ENCODE measurements around the gene MAVS. TPM values are rescaled to one million over a fixed set of nuclear protein-coding genes. Genes with fewer than 3 reads are reported as not detected.
"Not testable (repeated sequence)": the region's sequence is repeated elsewhere in the genome, so short reads cannot be mapped to it uniquely, and the experiment has no call there.

MAVS gene
- total RNA-seq, 2 experiments from 2014 or later, result 14.8 to 16.0 TPM

DNA sequence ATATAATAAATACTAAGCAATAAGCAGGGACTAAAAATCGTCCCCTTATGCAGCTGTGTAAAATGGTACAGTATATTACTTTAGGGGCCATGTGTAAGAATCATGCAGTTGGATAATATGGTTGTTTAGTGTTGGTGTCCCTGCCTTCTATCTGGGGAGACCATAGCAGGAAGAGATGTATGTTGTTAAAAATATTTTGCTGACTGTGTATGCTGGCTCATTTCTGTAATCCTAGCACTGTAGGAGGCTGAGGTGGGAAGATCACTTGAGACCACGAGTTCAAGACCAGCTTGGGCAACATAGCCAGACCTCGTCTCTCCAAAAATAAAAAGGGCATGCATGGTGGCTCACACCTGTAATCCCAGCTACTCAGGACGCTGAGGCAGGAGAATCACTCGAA lies 48.2 kb downstream of the MAVS start:
- no peak for DNase-seq

GRCh38 chr20:3896302-3896701 lies 49.7 kb downstream of the MAVS start:
- Mint-ChIP-seq H3K27me3 (ENCODE audit: low read depth) (no peaks in the 10 kb centered on the region), H3K4me1 (ENCODE audit: low read depth) (peaks cover 77% of the 10 kb centered on the region), H3K27ac (no peak overlapping the region), H3K9me3 (no peaks in the 10 kb centered on the region), H3K36me3 (ENCODE audit: low read depth) (peaks cover 35% of the 10 kb centered on the region), H3K4me3 (no peak overlapping the region)
- no peak for DNase-seq
- intact Hi-C loops (cut with micrococcal nuclease), result no loop called here
- CTCF ChIA-PET, result interaction anchor here (0.6 kb wide), 1 partner anchor 17 kb away, joined by 4 read pairs; no protein-coding TSS in a partner anchor

More for the DNA sequence above, 48.2 kb downstream of the MAVS start:
- CTCF ChIA-PET, result interaction anchor here (1.5 kb wide), 1 partner anchor 191 kb away, joined by 3 read pairs; no protein-coding TSS in a partner anchor
- peaks cover 48% of the 10 kb centered on the region for H3K36me3 Mint-ChIP-seq (ENCODE audit: low read depth)
- H3K27ac Mint-ChIP-seq, result peak overlapping the region; percentile 39
- H3K27me3 Mint-ChIP-seq (ENCODE audit: low read depth), result no peaks in the 10 kb centered on the region
- no peak overlapping the region for H3K4me3 Mint-ChIP-seq
- H3K9me3 Mint-ChIP-seq, result no peaks in the 10 kb centered on the region
- H3K4me1 Mint-ChIP-seq (ENCODE audit: low read depth), result peaks cover 76% of the 10 kb centered on the region
- intact Hi-C loops (cut with micrococcal nuclease), result loop anchor here (5.0 kb wide), 1 partner anchor 33 kb away; no protein-coding TSS in a partner anchor

- no peaks in the 10 kb centered on the region for H3K27me3 Mint-ChIP-seq (ENCODE audit: low read depth)
- no peak overlapping the region for H3K4me3 Mint-ChIP-seq
- intact Hi-C loops (cut with micrococcal nuclease), result no loop called here
- no peaks in the 10 kb centered on the region for H3K9me3 Mint-ChIP-seq
- peaks cover 30% of the 10 kb centered on the region for H3K36me3 Mint-ChIP-seq (ENCODE audit: low read depth)
- H3K4me1 Mint-ChIP-seq (ENCODE audit: low read depth), result peaks cover 77% of the 10 kb centered on the region
- DNase-seq, result no peak
- CTCF ChIA-PET, result interaction anchor here (0.7 kb wide), 1 partner anchor 1103 kb away, joined by 4 read pairs; no protein-coding TSS in a partner anchor
- peak overlapping the region; percentile 11 for H3K27ac Mint-ChIP-seq
Observed at GRCh38 chr20:3896853-3897583, 50.4 kb downstream of the MAVS start.

DNA sequence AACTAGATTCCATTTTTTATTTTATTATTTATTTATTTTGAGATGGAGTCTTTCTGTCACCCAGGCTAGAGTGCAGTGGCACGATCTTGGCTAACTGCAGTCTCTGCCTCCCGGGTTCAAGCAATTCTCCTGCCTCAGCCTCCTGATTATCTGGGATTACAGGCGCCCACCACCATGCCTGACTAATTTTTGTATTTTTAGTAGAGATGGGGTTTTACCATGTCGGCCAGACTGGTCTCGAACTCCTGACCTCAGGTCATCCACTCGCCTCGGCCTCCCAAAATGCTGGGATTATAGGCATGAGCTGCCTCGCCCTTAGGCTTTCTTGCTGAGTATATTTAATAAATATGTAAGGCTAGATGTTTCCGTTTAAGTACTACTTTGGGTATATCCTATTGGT lies 51.5 kb downstream of the MAVS start:
- H3K9me3 Mint-ChIP-seq; intact Hi-C loops (cut with micrococcal nuclease); H3K4me3 Mint-ChIP-seq; DNase-seq; H3K27ac Mint-ChIP-seq; H3K27me3 Mint-ChIP-seq (ENCODE audit: low read depth): not testable (repeated sequence)
- CTCF ChIA-PET, result interaction anchor here (0.6 kb wide), 1 partner anchor 861 kb away, joined by 7 read pairs; no protein-coding TSS in a partner anchor
- H3K4me1 Mint-ChIP-seq (ENCODE audit: low read depth), result peaks cover 78% of the 10 kb centered on the region
- H3K36me3 Mint-ChIP-seq (ENCODE audit: low read depth), result peaks cover 20% of the 10 kb centered on the region

- Mint-ChIP-seq H3K9me3 (no peaks in the 10 kb centered on the region), H3K4me3 (no peak overlapping the region), H3K27ac (no peak overlapping the region), H3K36me3 (ENCODE audit: low read depth) (peaks cover 17% of the 10 kb centered on the region), H3K4me1 (ENCODE audit: low read depth) (peaks cover 73% of the 10 kb centered on the region), H3K27me3 (ENCODE audit: low read depth) (no peaks in the 10 kb centered on the region)
- DNase-seq, result no peak
- intact Hi-C loops (cut with micrococcal nuclease), result loop anchor here (1.0 kb wide), 1 partner anchor 9 kb away; no protein-coding TSS in a partner anchor
- CTCF ChIA-PET, result interaction anchor here (0.6 kb wide), 1 partner anchor 861 kb away, joined by 7 read pairs; no protein-coding TSS in a partner anchor
Observed at GRCh38 chr20:3898639-3899038, 52.0 kb downstream of the MAVS start.

GRCh38 chr20:3900187-3900604 lies 53.6 kb downstream of the MAVS start:
- H3K4me3 Mint-ChIP-seq, result no peak overlapping the region
- no peak for DNase-seq
- peaks cover 15% of the 10 kb centered on the region for H3K36me3 Mint-ChIP-seq (ENCODE audit: low read depth)
- H3K9me3 Mint-ChIP-seq, result no peaks in the 10 kb centered on the region
- H3K4me1 Mint-ChIP-seq (ENCODE audit: low read depth), result peaks cover 77% of the 10 kb centered on the region
- no peaks in the 10 kb centered on the region for H3K27me3 Mint-ChIP-seq (ENCODE audit: low read depth)
- intact Hi-C loops (cut with micrococcal nuclease), result no loop called here
- peak overlapping the region; percentile 46 for H3K27ac Mint-ChIP-seq
- CTCF ChIA-PET, result no interaction called here

- H3K4me3 Mint-ChIP-seq, result no peak overlapping the region
Observed at GRCh38 chr20:3901028-3901705, 54.5 kb downstream of the MAVS start.

GRCh38 chr20:3901706-3902440 lies 55.2 kb downstream of the MAVS start:
- peak overlapping the region; percentile 84 for H3K27ac Mint-ChIP-seq
- peaks cover 74% of the 10 kb centered on the region for H3K4me1 Mint-ChIP-seq (ENCODE audit: low read depth)
- H3K9me3 Mint-ChIP-seq, result no peaks in the 10 kb centered on the region
- no peaks in the 10 kb centered on the region for H3K27me3 Mint-ChIP-seq (ENCODE audit: low read depth)
- DNase-seq, result no peak
- intact Hi-C loops (cut with micrococcal nuclease), result no loop called here
- H3K4me3 Mint-ChIP-seq, result no peak overlapping the region
- H3K36me3 Mint-ChIP-seq (ENCODE audit: low read depth), result peaks cover 9% of the 10 kb centered on the region
- CTCF ChIA-PET, result no interaction called here

More at GRCh38 chr20:3901028-3901705, 54.5 kb downstream of the MAVS start:
- Mint-ChIP-seq H3K9me3 (no peaks in the 10 kb centered on the region), H3K4me1 (ENCODE audit: low read depth) (peaks cover 75% of the 10 kb centered on the region), H3K27ac (peak overlapping the region; percentile 84), H3K36me3 (ENCODE audit: low read depth) (peaks cover 11% of the 10 kb centered on the region), H3K27me3 (ENCODE audit: low read depth) (no peaks in the 10 kb centered on the region)
- intact Hi-C loops (cut with micrococcal nuclease), result no loop called here
- DNase-seq, result no peak
- CTCF ChIA-PET, result interaction anchor here (0.7 kb wide), 1 partner anchor 176 kb away, joined by 5 read pairs; no protein-coding TSS in a partner anchor

- H3K27ac Mint-ChIP-seq, result no peak overlapping the region
- intact Hi-C loops (cut with micrococcal nuclease), result no loop called here
- peaks cover 74% of the 10 kb centered on the region for H3K4me1 Mint-ChIP-seq (ENCODE audit: low read depth)
- peaks cover 7% of the 10 kb centered on the region for H3K36me3 Mint-ChIP-seq (ENCODE audit: low read depth)
- H3K9me3 Mint-ChIP-seq, result no peaks in the 10 kb centered on the region
- CTCF ChIA-PET, result no interaction called here
- H3K4me3 Mint-ChIP-seq, result no peak overlapping the region
- no peak for DNase-seq
- H3K27me3 Mint-ChIP-seq (ENCODE audit: low read depth), result no peaks in the 10 kb centered on the region
Observed at GRCh38 chr20:3902446-3902845, 55.8 kb downstream of the MAVS start.

GRCh38 chr20:3904224-3904623 lies 57.6 kb downstream of the MAVS start:
- H3K27me3 Mint-ChIP-seq (ENCODE audit: low read depth), result no peaks in the 10 kb centered on the region
- H3K4me1 Mint-ChIP-seq (ENCODE audit: low read depth), result peaks cover 79% of the 10 kb centered on the region
- H3K9me3 Mint-ChIP-seq, result no peaks in the 10 kb centered on the region
- DNase-seq, result no peak
- no peak overlapping the region for H3K4me3 Mint-ChIP-seq
- CTCF ChIA-PET, result no interaction called here
- peak overlapping the region; percentile 66 for H3K27ac Mint-ChIP-seq
- H3K36me3 Mint-ChIP-seq (ENCODE audit: low read depth), result peaks cover 23% of the 10 kb centered on the region
- intact Hi-C loops (cut with micrococcal nuclease), result no loop called here

DNA sequence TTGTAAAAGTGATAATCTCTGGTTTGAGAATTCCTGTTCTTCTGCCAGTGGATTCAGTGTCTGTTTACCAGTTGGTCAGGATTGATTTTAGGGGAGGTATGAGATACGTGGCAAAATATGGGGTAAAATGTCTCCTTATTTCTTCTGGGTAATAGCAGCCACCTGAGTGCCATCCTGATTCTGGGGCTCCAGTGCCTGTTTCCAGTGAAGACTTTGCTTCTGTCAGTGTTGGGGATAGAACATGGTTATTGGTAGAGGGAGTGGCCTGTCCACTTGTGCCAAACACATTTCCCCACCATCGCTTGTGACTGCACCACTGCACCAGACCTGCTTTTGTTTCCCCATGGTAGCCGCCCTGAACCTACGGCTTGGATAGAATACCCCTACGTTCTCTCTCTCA lies 58.2 kb downstream of the MAVS start:
- peak overlapping the region; percentile 66 for H3K27ac Mint-ChIP-seq
- CTCF ChIA-PET, result no interaction called here
- H3K4me1 Mint-ChIP-seq (ENCODE audit: low read depth), result peaks cover 76% of the 10 kb centered on the region
- no peak overlapping the region for H3K4me3 Mint-ChIP-seq
- no peaks in the 10 kb centered on the region for H3K9me3 Mint-ChIP-seq
- intact Hi-C loops (cut with micrococcal nuclease), result loop anchor here (5.0 kb wide), 2 partner anchors 107 to 108 kb away; partner anchors contain the start of gene CDC25B
- DNase-seq, result no peak
- no peaks in the 10 kb centered on the region for H3K27me3 Mint-ChIP-seq (ENCODE audit: low read depth)
- H3K36me3 Mint-ChIP-seq (ENCODE audit: low read depth), result peaks cover 25% of the 10 kb centered on the region

All from activated naive CD4-positive, alpha-beta T cell treated with anti-CD3 and anti-CD28 coated beads for 36 hours (primary cell).